Adipocyte (in vitro differentiated cells): ENCODE results near the gene SLCO3A1.

Experiments used
- DNase-seq: peaks from one replicate; pipeline ENCODE4 v3.0.0-alpha.2; 2015; ENCODE audit warnings: low read depth
- H3K27me3 ChIP-seq: replicated peaks from 2 replicates; pipeline ENCODE4 v1.7.0; 2013; ENCODE audit warnings: mild to moderate bottlenecking, low read length, moderate library complexity; ENCODE audit not compliant: control insufficient read depth, insufficient read depth
- H3K36me3 ChIP-seq: 2 replicates; pipeline ENCODE4 v1.7.0; 2013; ENCODE audit warnings: low read length, mild to moderate bottlenecking, moderate library complexity; ENCODE audit not compliant: control insufficient read depth, insufficient read depth, severe bottlenecking
- H3K4me1 ChIP-seq: 2 replicates; pipeline ENCODE4 v1.7.0; 2013; ENCODE audit warnings: mild to moderate bottlenecking, low read length, moderate library complexity; ENCODE audit not compliant: control insufficient read depth, insufficient read depth
- H3K4me3 ChIP-seq: 2 replicates; pipeline ENCODE4 v1.7.0; 2013; ENCODE audit warnings: mild to moderate bottlenecking, low read length, moderate library complexity
- H3K9ac ChIP-seq: 2 replicates; pipeline ENCODE4 v1.7.0; 2013; ENCODE audit warnings: mild to moderate bottlenecking, low read length, moderate library complexity
- H3K9me3 ChIP-seq: 2 replicates; pipeline ENCODE4 v1.7.0; 2013; ENCODE audit warnings: mild to moderate bottlenecking, low read length, moderate library complexity; ENCODE audit not compliant: control insufficient read depth

The SLCO3A1 gene

GRCh38 chr15:91845720-91846119, 7.8 kb upstream of the SLCO3A1 start:
- no peaks in the 10 kb centered on the region for H3K36me3 ChIP-seq
- no peak for DNase-seq
- peaks cover 6% of the 10 kb centered on the region for H3K9me3 ChIP-seq
- H3K9ac ChIP-seq: no peak overlapping the region
- H3K4me1 ChIP-seq: no peaks in the 10 kb centered on the region
- peaks cover 12% of the 10 kb centered on the region for H3K27me3 ChIP-seq
- H3K4me3 ChIP-seq: no peak overlapping the region

GRCh38 chr15:91849180-91849579, 4.3 kb upstream of the SLCO3A1 start:
- Histone ChIP-seq H3K4me1 (peaks cover 14% of the 10 kb centered on the region), H3K36me3 (no peaks in the 10 kb centered on the region), H3K27me3 (peaks cover 12% of the 10 kb centered on the region), H3K9me3 (no peaks in the 10 kb centered on the region), H3K9ac (no peak overlapping the region), H3K4me3 (no peak overlapping the region)
- no peak for DNase-seq

GRCh38 chr15:91849749-91850161, 3.8 kb upstream of the SLCO3A1 start:
- H3K9ac ChIP-seq: no peak overlapping the region
- H3K4me3 ChIP-seq: no peak overlapping the region
- no peaks in the 10 kb centered on the region for H3K36me3 ChIP-seq
- peaks cover 10% of the 10 kb centered on the region for H3K27me3 ChIP-seq
- H3K4me1 ChIP-seq: peaks cover 19% of the 10 kb centered on the region
- DNase-seq: peak; percentile 80
- no peaks in the 10 kb centered on the region for H3K9me3 ChIP-seq

- Histone ChIP-seq H3K9ac (peak overlapping the region; percentile 94), H3K4me3 (peak overlapping the region; percentile 88), H3K27me3 (no peaks in the 10 kb centered on the region), H3K9me3 (no peaks in the 10 kb centered on the region), H3K4me1 (peaks cover 20% of the 10 kb centered on the region), H3K36me3 (no peaks in the 10 kb centered on the region)
- DNase-seq: peak; percentile 85
Measured at GRCh38 chr15:91852741-91853510, 582 bp upstream of the SLCO3A1 start.

- peaks cover 20% of the 10 kb centered on the region for H3K4me1 ChIP-seq
- H3K9ac ChIP-seq: peak overlapping the region; percentile 81
- no peaks in the 10 kb centered on the region for H3K27me3 ChIP-seq
- peak overlapping the region; percentile 88 for H3K4me3 ChIP-seq
- no peaks in the 10 kb centered on the region for H3K36me3 ChIP-seq
- no peaks in the 10 kb centered on the region for H3K9me3 ChIP-seq
- DNase-seq: peak; percentile 71
Measured at GRCh38 chr15:91853948-91854638, 585 bp downstream of the SLCO3A1 start.

GRCh38 chr15:91854639-91854990, 1.1 kb downstream of the SLCO3A1 start:
- H3K9me3 ChIP-seq: no peaks in the 10 kb centered on the region
- no peaks in the 10 kb centered on the region for H3K27me3 ChIP-seq
- no peaks in the 10 kb centered on the region for H3K36me3 ChIP-seq
- no peak for DNase-seq
- H3K4me3 ChIP-seq: peak overlapping the region; percentile 88
- peaks cover 20% of the 10 kb centered on the region for H3K4me1 ChIP-seq
- H3K9ac ChIP-seq: peak overlapping the region; percentile 81

- peaks cover 20% of the 10 kb centered on the region for H3K4me1 ChIP-seq
- H3K9me3 ChIP-seq: no peaks in the 10 kb centered on the region
- H3K36me3 ChIP-seq: no peaks in the 10 kb centered on the region
- H3K27me3 ChIP-seq: no peaks in the 10 kb centered on the region
- no peak for DNase-seq
- H3K9ac ChIP-seq: peak overlapping the region; percentile 81
- peak overlapping the region; percentile 88 for H3K4me3 ChIP-seq
Measured at GRCh38 chr15:91855241-91855640, 1.7 kb downstream of the SLCO3A1 start.

GRCh38 chr15:91855684-91856489, 2.4 kb downstream of the SLCO3A1 start:
- Histone ChIP-seq H3K9ac (no peak overlapping the region), H3K4me3 (peak overlapping the region; percentile 88), H3K9me3 (no peaks in the 10 kb centered on the region), H3K27me3 (no peaks in the 10 kb centered on the region), H3K4me1 (peaks cover 20% of the 10 kb centered on the region), H3K36me3 (no peaks in the 10 kb centered on the region)
- DNase-seq: peak; percentile 4

- no peak overlapping the region for H3K9ac ChIP-seq
- no peaks in the 10 kb centered on the region for H3K36me3 ChIP-seq
- no peak overlapping the region for H3K4me3 ChIP-seq
- peaks cover 12% of the 10 kb centered on the region for H3K4me1 ChIP-seq
- H3K9me3 ChIP-seq: no peaks in the 10 kb centered on the region
- H3K27me3 ChIP-seq: no peaks in the 10 kb centered on the region
- no peak for DNase-seq
Measured at GRCh38 chr15:91857224-91857585, 3.7 kb downstream of the SLCO3A1 start.

- H3K4me3 ChIP-seq: no peak overlapping the region
- no peak for DNase-seq
Measured at GRCh38 chr15:91857772-91858171, 4.3 kb downstream of the SLCO3A1 start.

GRCh38 chr15:91860498-91860897, 7.0 kb downstream of the SLCO3A1 start:
- Histone ChIP-seq H3K27me3 (no peaks in the 10 kb centered on the region), H3K9me3 (no peaks in the 10 kb centered on the region), H3K4me3 (no peak overlapping the region), H3K36me3 (no peaks in the 10 kb centered on the region), H3K9ac (no peak overlapping the region), H3K4me1 (peaks cover 2% of the 10 kb centered on the region)
- no peak for DNase-seq

More at GRCh38 chr15:91857772-91858171, 4.3 kb downstream of the SLCO3A1 start:
- no peaks in the 10 kb centered on the region for H3K9me3 ChIP-seq
- no peaks in the 10 kb centered on the region for H3K36me3 ChIP-seq
- no peaks in the 10 kb centered on the region for H3K27me3 ChIP-seq
- peaks cover 7% of the 10 kb centered on the region for H3K4me1 ChIP-seq
- H3K9ac ChIP-seq: no peak overlapping the region
